Fibroblast of peridontal ligament (primary cell): ENCODE measurements around the gene EHD4.
A peak's percentile ranks its signal among the peaks of the same experiment; 100 is the strongest.

Experiments used
- DNase-seq: peaks from one replicate; pipeline ENCODE4 v3.0.0-alpha.2; 2010; ENCODE audit errors: extremely low read depth

Gene EHD4

GRCh38 chr15:41980654-41981323 is 8.4 kb upstream of the EHD4 start:
- no peak for DNase-seq

- no peak for DNase-seq
These were observed 7.3 kb upstream of the EHD4 start for GRCh38 chr15:41979493-41980266.

- no peak for DNase-seq
These were observed 6.2 kb upstream of the EHD4 start for GRCh38 chr15:41978534-41978933.

GRCh38 chr15:41977757-41978383 is 5.5 kb upstream of the EHD4 start:
- DNase-seq = no peak

- DNase-seq = no peak
These were observed 3.3 kb upstream of the EHD4 start for GRCh38 chr15:41975669-41976068.

GRCh38 chr15:41974041-41974440 is 1.7 kb upstream of the EHD4 start:
- no peak for DNase-seq

GRCh38 chr15:41971895-41972252 is 483 bp downstream of the EHD4 start:
- no peak for DNase-seq

GRCh38 chr15:41971089-41971894 is 1.1 kb downstream of the EHD4 start:
- DNase-seq = peak; percentile 52

GRCh38 chr15:41970456-41970855 is 1.9 kb downstream of the EHD4 start:
- DNase-seq = no peak

- DNase-seq = no peak
These were observed 2.4 kb downstream of the EHD4 start for GRCh38 chr15:41969851-41970431.

- DNase-seq = no peak
These were observed 3.7 kb downstream of the EHD4 start for GRCh38 chr15:41968701-41969100.

GRCh38 chr15:41967506-41968206 is 4.7 kb downstream of the EHD4 start:
- DNase-seq = peak; percentile 63

- DNase-seq = no peak
These were observed 5.4 kb downstream of the EHD4 start for GRCh38 chr15:41966920-41967465.

- DNase-seq = no peak
These were observed 5.9 kb downstream of the EHD4 start for GRCh38 chr15:41966414-41966812.

- no peak for DNase-seq
These were observed 6.6 kb downstream of the EHD4 start for GRCh38 chr15:41965441-41966413.

- DNase-seq = no peak
These were observed 10.7 kb downstream of the EHD4 start for GRCh38 chr15:41961595-41962202.

GRCh38 chr15:41961001-41961518 is 11.3 kb downstream of the EHD4 start:
- no peak for DNase-seq

- DNase-seq = no peak
These were observed 14.3 kb downstream of the EHD4 start for GRCh38 chr15:41958002-41958420.
